OCI-M2 (cell line): ENCODE results near the gene AANAT.

Source experiments
- DNase-seq: peaks from one replicate; lab custom pipeline; 2025; ENCODE audit not compliant: unreplicated experiment; lab: John Stamatoyannopoulos, UW

Gene AANAT

GRCh38 chr17:76485569-76485968 is 18.2 kb downstream of the AANAT start:
- DNase-seq, result no peak

GRCh38 chr17:76487451-76488192 is 20.2 kb downstream of the AANAT start:
- DNase-seq, result no peak

- DNase-seq, result no peak
Measured at GRCh38 chr17:76490112-76490710, 22.8 kb downstream of the AANAT start.

GRCh38 chr17:76491271-76492122 is 24.1 kb downstream of the AANAT start:
- DNase-seq, result no peak

- no peak for DNase-seq
Measured at GRCh38 chr17:76492123-76492988, 25.0 kb downstream of the AANAT start.

GRCh38 chr17:76492989-76493501 is 25.6 kb downstream of the AANAT start:
- DNase-seq, result no peak

- no peak for DNase-seq
Measured at GRCh38 chr17:76493505-76494167, 26.2 kb downstream of the AANAT start.

- no peak for DNase-seq
Measured at GRCh38 chr17:76495663-76496400, 28.4 kb downstream of the AANAT start.

- no peak for DNase-seq
Measured at GRCh38 chr17:76496464-76496863, 29.1 kb downstream of the AANAT start.

GRCh38 chr17:76497699-76497978 is 30.2 kb downstream of the AANAT start:
- no peak for DNase-seq

- no peak for DNase-seq
Measured at GRCh38 chr17:76497979-76498875, 30.8 kb downstream of the AANAT start.

- DNase-seq, result no peak
Measured at GRCh38 chr17:76498876-76499251, 31.5 kb downstream of the AANAT start.

- no peak for DNase-seq
Measured at GRCh38 chr17:76499267-76499667, 31.9 kb downstream of the AANAT start.

GRCh38 chr17:76500074-76500746 is 32.8 kb downstream of the AANAT start:
- no peak for DNase-seq

- DNase-seq, result no peak
Measured at GRCh38 chr17:76500747-76501017, 33.3 kb downstream of the AANAT start.

- peak; percentile 19 for DNase-seq
Measured at GRCh38 chr17:76501018-76501826, 33.8 kb downstream of the AANAT start, which contains the start of gene RHBDF2. RHBDF2 (minus strand) TSS chr17:76501423; CDS start chr17:76481524, 19,899 bp downstream.

- DNase-seq, result no peak
Measured at GRCh38 chr17:76501827-76502307, 34.5 kb downstream of the AANAT start.
